Sigmoid colon (tissue), 4 donors: ENCODE data around the gene GABRB1.

ENCODE experiments used
- CTCF ChIP-seq, 4 experiments: fragments of 450-650 bp in 3 of 4; fragments of 200-600 bp in 1 of 4; IDR thresholded peaks; one replicate each; pipeline ENCODE4 v1.5.1; 2016 to 2019; ENCODE audit warnings: antibody characterized with exemption in 4 of 4, mild to moderate bottlenecking in 3 of 4, moderate library complexity in 2 of 4
- EP300 ChIP-seq, 4 donors: sonication (generic); formaldehyde crosslinking; IDR thresholded peaks; one replicate each; pipeline ENCODE4 v1.6.1; 2017; ENCODE audit warnings: antibody characterized with exemption in 4 of 4
- POLR2A ChIP-seq, 2 donors: fragments of 450-650 bp; IDR thresholded peaks; one replicate each; pipeline ENCODE4 v1.6.1; 2016; ENCODE audit warnings: antibody characterized with exemption in 2 of 2, mild to moderate bottlenecking in 2 of 2, moderate library complexity in 2 of 2

GRCh38 chr4:47143261-47143660 is 111.9 kb downstream of the GABRB1 start:
- no peak for TF ChIP-seq CTCF (IDR thresholded peaks at IDR 0.05)
- TF ChIP-seq EP300 (IDR thresholded peaks at IDR 0.05): no peak
- TF ChIP-seq POLR2A (IDR thresholded peaks at IDR 0.05): no peak
